Eye (tissue), 1 donor: ENCODE results near the gene PDE5A.
"Not testable (repeated sequence)": the region's sequence is repeated elsewhere in the genome, so short reads cannot be mapped to it uniquely, and the experiment has no call there.

ENCODE experiments used
- DNase-seq: peaks from one replicate; pipeline ENCODE4 v3.0.0-alpha.2; 2015

The PDE5A gene

DNA sequence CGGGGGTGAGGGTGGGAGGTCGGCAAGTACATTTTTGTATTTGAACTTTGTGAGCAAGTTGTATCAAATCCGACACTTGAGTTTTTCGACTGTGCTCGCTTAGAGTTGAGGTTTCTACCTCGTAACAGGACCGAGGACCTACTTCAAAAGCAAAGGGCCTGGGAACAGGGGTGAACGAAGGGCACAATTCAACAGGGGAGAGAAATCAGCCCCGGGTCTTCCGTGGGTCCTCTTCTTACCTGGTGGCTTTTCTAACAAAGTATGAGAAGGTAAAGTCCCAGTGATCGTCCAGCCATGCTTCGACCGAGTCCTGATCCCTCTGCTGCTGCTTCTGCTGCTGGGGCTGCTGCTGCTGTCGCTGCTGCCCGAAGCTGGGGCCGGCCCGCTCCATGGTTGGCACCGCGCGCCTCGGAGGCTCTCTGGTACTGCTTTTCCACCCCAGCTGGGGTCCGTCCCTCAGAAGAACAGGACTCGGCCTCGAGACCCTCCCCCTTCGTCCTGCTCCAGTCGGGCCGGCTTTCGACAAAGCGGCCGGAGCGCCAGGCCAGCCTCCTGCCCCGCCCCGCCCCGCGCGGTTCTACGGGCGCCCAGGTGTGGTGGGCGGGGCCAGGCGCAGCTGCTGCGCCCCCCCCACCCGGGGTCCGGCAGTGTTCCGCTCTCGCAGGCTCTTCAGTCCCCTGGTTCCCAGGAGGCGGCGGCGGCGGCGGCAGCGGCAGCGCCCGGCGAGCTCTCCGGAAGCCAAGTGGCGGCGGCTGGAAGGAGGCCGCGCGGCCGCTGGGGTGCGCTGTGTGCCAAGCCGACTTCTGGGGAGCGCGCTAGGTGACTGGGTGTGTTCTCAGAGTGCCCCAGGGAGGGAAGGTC is at the start of gene PDE5A:
PDE5A (minus strand) TSS at position 524 of the 861 bp plus-strand sequence; CDS start at position 391, 133 bp downstream.
- DNase-seq: peak; percentile 95

DNA sequence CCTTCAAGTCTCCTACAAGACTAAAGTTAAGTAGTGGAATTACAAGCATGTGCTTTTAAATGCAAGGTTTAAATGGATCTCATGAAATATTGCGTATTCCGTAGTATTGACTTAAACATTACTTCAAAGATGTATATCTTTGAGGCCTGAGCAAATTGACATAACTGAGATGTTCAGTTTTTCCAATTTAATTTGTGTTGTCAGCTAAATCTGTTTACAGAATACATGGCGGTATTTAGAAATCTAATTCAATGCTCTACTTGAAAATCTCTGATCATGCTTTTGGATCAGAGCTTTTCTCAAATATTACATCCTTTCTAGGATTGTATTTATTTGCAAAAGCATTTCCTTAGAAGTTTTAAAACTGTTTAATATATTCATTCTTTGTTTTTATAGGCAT is 47.5 kb upstream of the PDE5A start:
- no peak for DNase-seq

DNA sequence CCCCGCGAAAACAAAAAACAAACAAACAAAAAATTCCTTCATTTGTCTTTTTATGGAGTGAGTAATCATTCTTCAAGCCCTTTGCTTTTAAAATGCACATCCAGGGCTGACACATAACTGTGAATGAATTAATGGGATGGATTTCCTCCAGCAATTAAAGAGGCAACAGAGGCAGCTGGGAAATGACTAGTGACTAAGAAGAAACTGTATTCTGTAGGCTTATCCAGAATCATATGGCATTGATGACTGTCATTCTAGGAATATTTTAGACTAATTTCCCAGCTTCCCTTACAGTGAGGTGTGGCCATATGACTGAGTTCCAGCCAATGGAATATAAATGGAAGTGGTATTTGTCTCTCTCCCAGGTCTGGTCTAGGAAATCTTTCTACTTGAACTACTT is 46.8 kb upstream of the PDE5A start:
- no peak for DNase-seq

DNA sequence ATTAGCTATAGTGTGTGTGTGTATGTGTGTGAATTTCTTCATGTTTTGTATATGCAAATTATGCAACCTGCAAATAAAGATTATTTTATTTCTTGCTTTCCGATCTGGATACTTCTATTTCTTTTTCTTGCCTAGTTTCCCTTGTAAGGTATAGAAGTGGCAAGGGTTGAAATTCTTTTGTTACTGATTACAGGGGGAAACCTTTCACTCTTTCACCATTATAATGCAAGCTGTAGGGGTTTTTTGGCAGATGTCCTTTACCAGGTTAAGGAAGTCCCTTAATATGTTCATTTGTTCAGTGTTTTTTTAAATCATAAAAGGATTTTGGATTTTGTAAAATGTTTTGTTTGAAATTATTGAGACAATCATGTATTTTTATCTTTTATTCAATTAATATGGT is 44.3 kb upstream of the PDE5A start:
- no peak for DNase-seq

DNA sequence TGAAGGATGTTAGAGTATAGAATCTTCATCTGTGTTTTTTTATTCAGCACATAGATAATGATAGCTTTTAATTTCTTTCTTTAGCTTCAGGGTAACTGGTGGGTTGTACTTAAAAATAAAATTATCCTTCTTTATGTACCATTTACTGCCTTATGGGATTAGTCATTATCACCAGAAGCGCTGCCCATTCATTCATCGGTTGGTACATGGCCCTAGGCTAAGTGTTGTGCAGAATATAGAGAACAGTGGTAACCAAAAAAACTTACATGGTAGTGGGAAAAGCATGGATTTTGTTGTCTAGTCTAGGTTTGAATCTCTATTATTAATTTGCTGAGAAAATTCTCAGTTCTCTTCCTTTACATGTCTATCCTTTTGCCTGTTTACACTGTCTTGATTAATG is 43.5 kb upstream of the PDE5A start:
- no peak for DNase-seq

DNA sequence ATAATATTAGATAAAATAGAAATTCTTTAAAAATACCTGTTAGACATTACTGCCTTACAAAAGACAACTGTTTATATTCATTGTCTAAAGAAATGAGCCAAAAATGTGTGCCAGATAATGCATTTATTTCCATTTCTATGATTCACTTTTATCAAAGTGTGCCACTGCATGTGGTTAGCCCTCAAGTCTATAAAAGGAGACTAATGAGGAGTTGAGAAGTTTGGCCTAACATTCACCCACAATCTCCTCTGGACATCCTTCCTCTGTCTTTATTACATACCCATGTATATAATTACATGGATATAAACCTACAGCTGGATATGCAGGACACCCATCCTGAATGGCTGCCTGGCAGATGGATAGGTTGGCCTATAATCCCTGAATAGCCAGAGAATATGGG is 42.6 kb upstream of the PDE5A start:
- DNase-seq: no peak

DNA sequence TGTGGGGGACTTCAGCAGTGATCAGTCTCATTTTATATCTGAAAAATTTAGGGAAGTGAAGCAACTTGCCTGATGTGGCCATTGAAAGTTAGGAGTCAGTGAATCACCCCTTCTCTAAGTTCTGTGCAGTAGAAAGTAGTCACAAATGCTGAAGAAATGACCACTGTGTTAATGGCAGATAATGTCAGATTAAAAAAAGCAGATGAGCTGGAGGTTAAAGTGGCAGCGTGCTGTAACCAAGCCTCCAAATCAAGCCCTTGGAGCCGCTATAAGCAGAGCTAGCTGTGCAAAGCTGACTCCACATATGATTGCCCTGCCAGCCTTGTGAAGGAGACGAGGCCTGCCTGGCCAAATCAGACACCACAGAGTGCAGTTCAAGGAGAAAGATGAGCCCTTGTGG is 39.2 kb upstream of the PDE5A start:
- no peak for DNase-seq

DNA sequence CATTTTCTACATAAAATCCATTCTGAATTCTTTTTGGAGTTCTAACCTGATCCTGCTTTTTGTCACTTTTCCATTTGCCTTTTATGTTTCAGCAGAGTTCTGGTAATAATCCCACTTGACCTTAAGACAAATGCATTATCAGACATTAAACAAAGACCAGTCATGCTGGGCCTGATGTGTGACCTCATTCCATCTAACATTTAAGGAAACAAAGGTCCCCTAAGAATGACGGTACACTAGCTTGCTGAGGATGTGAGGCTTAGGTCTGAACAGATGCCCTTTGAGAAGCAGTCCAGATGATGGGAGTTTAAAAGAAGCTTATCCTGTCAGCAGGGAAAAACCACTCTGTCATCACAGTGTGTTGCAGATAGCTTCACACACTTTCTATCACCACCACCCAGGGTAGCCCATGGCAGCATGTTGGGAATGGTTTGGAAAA is 38.1 kb upstream of the PDE5A start:
- peak; percentile 55 for DNase-seq

DNA sequence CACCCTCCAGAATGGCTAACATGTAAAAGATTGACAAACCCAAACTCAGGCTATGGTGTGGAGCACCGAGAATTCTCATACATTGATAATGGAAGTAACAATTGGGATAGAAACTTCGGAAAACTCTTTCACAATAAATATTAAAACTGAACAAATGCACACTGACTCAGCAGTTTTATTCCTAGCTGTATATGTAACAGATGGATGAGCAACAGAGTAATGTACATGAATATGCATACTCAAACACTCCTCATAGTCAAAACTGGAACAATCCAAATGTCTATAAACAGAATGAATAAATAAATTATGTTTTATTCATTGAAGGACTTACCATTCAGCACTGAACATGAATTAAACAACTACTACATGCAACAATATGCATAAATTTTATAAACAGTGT is 37.1 kb upstream of the PDE5A start:
- DNase-seq: no peak

DNA sequence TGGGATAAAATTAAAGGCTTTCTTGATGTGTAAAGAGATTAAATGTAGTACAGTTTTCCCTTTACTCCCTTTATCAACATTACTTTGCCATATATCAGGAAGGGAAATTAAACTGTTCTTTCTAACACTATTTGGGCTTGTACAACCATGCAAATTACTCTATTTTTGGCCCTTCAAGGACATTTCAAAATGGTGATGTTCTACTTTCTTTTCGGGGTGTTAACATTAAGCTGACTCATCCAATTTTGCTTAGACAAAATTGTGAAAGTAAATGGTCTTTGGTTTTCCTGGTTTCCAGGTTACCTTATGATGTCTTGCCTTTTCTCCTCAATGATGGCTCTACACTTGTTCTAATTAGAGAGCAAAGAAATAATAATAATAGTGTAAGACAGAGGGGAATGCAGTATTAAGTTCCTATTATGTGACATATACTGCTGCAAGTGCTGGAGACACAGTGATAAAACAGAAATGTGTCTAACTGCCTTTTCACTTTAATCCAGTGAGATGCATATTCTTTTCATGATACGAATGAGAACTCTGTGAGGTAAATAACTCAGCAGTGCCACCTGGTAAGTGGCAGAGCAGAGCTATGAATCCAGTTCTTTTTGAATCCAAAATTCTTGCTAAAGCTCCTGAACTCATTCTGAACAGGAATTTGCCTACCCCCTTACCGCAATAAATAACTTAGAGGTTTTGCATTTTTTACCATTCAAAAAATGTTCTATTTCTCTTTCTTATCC is 35.7 kb upstream of the PDE5A start:
- DNase-seq: no peak

DNA sequence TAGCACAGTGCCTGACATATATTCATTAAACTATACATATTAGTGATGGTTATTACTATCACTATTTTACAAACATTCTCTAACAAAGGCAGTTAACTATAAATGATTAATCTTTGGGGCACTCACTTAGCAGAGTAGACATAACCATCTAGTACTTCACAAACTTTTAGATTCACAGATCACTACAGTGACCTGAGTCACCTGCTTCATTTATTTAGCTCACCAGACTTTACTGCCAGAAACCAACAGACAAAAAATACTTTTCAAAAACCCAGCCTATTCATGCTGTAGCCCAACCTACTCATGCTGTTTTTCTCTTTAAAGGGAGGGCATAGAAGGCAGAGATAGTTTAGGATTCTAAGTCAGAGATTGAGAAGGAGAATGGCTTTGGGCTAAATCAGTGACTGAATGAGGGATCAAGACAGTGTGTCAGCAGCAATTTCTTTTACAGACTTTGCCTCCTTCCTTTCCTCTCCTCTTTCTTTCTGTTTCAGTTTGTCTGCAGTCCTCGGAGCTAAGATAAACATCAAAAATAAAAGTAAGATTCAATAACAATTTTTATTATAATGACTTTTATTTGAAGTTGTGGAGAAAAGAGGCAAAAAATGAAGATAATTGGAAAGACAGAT is 34.7 kb upstream of the PDE5A start:
- DNase-seq: no peak

DNA sequence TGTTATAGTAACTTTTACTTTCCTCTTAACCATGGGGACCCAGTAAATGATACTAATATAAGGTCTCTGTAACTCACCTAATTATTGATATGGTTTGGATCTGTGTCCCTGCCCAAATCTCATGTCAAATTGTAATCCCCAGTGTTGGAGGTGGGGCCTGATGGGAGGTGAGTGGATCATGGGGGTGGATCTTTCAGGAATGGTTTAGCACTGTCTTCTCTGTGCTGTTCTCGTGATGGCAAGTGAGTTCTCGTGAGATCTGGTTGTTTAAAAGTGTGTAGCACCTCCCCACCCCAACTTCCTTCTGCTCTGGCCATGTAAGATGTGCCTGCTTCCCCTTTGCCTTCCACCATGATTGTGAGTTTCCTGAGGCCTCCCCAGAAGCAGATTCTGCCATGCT is 34.0 kb upstream of the PDE5A start:
- DNase-seq: not testable (repeated sequence)

DNA sequence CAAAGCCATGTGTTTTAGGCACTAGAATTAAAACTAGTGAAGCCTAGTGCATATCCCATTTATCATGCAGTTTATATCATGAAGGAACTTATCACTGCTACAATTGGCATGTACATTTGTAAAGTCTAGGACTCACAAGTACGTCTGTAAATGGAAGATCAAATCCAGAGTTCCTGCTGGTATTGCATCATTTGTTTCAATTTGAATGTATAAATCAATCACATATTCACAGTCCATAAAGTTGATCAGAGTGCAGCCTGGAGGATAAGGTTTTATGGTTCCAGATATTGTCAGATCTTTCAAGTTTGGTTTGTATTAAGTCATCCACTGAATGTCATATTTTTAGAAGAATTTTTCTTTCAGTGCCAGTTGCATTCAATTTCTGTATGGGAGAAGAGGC is 32.6 kb upstream of the PDE5A start:
- DNase-seq: no peak

DNA sequence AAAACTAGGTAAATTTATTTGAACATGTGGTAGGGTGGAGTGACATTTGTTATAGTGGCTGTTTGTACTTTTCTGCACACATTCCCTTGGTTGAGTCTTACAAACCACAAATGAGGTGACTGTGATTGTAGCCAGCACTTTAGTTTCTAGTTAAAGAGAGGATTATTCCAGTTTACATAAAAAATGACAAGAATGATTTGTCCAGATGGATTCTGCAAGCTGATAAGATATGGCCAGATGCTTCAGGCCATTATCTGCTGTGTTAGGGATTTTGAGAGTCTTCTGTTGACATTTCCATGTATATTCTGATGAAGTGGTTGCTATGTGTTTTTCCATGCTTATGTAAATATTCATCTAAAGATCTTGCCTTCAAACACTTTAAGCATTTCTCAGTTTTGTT is 31.0 kb upstream of the PDE5A start:
- DNase-seq: peak; percentile 11

DNA sequence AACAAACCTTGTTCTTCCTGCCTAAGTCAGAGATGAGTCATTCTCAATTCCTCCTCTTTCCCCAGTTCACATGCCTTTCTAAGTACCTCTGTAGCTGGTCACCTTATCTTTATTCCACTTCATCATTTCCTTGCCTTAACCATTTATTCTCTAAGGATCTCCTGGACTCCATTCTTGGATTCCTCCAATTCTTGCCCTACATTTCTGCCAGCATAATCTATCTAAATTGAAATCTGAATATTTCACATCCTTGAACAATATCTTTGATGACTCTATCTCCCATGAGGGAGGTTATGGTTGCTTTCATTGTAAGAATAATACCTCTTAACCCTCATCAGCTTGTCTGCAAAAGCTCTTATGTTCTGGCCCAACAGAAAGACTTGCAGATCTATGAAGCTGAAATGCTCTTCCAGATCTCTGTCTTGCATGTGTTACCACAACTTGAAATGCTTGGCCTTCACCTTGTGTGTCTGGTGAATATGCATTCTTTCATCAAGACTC is 28.6 kb upstream of the PDE5A start:
- DNase-seq: no peak

DNA sequence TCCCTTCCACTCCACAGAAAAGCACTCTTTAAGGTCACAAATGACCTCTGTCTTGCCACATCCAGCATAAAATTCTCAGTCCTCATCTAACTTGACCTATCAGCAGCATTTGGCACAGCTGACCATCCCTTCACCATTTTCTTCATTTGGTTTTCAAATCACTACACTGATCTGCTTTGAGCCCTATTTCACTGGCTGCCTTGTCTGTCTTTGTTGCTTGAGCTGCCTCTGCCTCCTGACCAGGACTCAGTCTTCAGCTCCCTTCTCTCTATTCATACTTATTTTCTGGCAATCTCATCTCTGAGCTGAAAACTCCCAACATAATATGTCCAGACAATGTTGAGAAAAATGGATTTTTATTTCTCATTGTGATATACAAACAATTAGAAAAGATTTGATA is 27.7 kb upstream of the PDE5A start:
- DNase-seq: no peak

DNA sequence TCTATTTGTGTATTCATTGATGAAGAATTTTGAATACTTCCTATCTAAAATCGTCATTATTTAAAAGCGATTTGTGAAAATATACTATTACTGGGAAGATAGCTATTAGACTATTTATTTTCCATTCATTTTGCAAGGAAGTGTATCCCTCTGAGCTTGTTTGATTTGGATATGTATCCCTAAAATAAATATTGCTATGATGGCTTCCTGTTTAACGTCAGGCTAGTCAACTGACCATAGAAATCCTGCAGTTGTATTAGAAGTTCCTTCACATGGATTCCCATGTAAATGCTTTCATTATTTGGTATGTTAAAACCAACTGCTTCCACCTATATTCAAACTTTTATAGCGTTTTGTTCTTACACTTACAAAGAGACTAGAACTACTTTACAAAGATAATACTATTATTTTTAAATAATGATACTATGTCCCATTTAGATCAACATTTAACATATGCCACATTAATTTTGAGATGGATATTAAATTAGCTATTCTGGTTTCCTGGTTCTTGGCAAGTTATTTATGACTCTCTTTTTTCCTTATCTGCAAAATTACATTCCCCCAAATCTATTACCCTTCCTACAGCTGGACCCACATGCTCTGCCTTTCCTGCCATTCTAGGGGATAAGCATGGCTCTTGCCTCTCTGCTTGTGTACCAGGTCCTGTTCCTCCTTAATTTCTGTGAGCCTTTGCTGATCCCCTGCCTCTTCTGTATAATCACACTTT is 26.7 kb upstream of the PDE5A start:
- no peak for DNase-seq

DNA sequence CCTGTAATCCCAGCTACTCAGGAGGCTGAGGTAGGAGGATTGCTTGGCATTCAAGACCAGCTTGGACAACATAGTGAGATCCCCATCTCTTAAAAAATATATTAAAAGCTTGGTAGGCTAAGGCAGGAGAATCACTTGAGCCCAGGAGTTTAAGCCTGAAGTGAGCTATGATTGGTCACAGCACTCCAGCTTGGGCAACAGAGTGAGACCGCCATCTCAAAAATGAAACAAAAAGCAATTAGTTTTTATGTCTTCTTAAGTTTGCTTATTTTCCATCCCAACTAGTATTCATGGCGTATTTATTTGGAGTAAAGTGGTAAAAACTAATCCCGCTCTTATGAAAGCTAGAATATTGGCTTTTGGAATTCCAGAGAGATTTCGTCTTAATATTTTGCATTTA is 25.4 kb upstream of the PDE5A start:
- no peak for DNase-seq

DNA sequence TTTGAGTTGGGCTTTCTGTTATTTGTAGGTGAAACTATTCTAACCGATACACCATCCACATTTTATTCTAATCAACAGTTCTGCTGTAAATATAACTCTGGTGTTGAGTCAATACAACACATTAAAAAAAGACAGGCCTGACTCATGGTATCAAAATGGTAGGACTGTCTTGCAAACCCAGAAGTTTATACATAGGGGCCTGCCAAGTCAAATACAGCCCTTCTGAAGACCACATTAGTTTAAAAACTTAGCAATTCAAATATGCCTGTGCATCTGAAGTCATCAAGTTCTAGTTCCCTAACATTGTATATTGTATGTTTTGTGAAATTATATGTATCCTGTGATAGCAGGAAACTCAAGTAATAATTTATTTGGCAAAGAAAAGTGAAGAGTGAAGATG is 24.4 kb upstream of the PDE5A start:
- no peak for DNase-seq

DNA sequence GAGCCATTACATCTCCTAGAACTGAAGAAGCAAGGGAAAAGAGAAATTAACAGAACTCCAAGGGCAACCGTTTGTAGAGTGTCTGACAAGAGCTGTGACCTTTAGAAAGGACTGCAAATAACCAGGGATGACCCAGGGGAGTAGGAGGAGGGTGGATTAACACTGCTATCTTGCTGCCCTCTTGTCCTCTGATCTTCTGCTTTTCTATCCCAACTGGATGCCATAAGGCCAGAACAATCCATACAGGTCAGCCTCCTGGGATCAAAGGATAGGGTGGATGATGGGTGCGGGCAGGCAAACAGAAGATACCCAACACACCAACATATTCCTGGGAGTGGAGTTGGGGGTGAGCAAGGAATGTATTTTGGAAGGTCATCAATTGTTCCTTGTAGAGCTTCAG is 19.8 kb upstream of the PDE5A start:
- no peak for DNase-seq

DNA sequence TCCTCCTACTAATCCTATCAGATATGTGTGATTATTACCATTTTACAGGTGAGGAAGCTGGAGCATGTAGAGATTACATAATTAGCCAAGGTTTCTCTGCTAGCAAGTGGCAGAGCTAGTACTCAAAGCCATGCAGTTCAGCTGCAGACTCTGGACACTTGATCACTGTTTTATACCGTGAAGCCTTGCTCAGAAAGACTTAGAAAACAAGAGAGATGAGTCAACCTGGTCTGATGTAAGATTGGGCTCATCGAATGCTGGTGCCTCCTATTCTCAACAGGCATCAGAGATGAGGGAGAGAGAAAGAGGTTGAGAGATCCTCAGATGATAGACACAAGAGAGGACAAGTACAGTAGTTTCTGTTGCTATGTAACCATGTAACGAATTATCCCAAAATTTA is 19.0 kb upstream of the PDE5A start:
- DNase-seq: no peak

DNA sequence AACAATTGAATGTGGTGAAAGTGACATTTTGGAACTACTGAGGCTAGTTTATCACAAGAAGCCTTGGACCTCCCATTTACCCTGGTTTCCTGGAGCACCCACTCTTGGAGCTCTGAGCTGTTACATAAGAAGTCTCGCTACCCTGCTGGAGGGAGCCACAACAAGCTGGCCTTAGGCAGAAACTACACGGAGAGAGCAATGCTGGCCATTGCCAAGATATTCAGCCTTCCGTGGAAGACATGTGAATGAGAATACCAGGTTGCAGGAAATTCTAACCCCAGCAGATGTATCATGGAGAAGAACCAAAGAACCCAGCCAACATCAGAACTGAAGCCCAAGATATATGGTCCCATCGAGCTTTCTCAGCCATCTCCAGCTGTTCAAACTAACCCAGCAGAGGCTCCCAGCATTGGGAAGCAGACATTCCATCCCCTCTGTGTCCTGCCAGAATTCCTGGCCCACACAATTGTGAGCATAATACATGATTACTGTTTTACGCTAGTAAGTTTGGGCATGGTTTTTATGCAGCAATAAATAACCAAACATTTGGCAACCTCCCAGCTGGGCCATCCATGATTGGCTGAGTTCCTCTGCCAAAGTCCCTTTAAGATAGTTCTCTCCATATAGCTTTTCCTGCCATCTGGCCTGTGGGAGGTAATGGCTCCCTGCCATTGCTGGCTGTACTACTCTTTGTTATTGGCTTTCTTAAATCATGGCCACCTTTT is 17.9 kb upstream of the PDE5A start:
- DNase-seq: no peak
